Muscle of leg (tissue), 11 donors: ENCODE measurements around the gene HOXC11. TPM values are rescaled to one million over a fixed set of nuclear protein-coding genes. Genes with fewer than 3 reads are reported as not detected.

Experiments used
- DNase-seq: peaks from one replicate; pipeline ENCODE4 v3.0.0; 2013
- H3K27ac ChIP-seq: one replicate; pipeline ENCODE4 v1.5.1; 2013; ENCODE audit warnings: mild to moderate bottlenecking, low read length, control low read depth
- H3K27me3 ChIP-seq: one replicate; pipeline ENCODE4 v1.6.1; 2013; ENCODE audit warnings: low read length; ENCODE audit not compliant: control insufficient read depth, insufficient read depth
- H3K36me3 ChIP-seq: one replicate; pipeline ENCODE4 v1.6.1; 2013; ENCODE audit warnings: low read length; ENCODE audit not compliant: control insufficient read depth, insufficient read depth
- H3K4me1 ChIP-seq: one replicate; pipeline ENCODE4 v1.6.1; 2013; ENCODE audit warnings: low read length; ENCODE audit not compliant: control insufficient read depth, insufficient read depth
- H3K4me3 ChIP-seq: one replicate; pipeline ENCODE4 v1.5.1; 2013; ENCODE audit warnings: low read length, control low read depth
- H3K9me3 ChIP-seq: replicated peaks from 2 replicates; pipeline ENCODE4 v1.6.1; 2013; ENCODE audit warnings: low read depth, low read length; ENCODE audit not compliant: control insufficient read depth
- WGBS: methylation state at CpG from one replicate; pipeline ENCODE4 v1.1.5; 2013; ENCODE audit warnings: missing lambda C conversion rate; ENCODE audit not compliant: insufficient coverage; 5-methylcytosine and 5-hydroxymethylcytosine counted together
- polyA plus RNA-seq, 8 donors: library from polyadenylated mRNA; unstranded; fragments of 120-200 nt; gene quantifications; one replicate each; pipeline versions ENCODE4 v1.2.1 to v1.2.3, GENCODE V29; 2013; ENCODE audit warnings: inconsistent platforms in 1 of 8, low replicate concordance in 1 of 8; ENCODE audit not compliant: insufficient read length in 8 of 8, insufficient read depth in 1 of 8
- total RNA-seq: library from RNA; stranded (reverse); fragments of 120-200 nt; gene quantifications from one replicate; pipeline ENCODE4 v1.2.4, GENCODE V29; 2013

The HOXC11 gene
- total and polyA plus RNA-seq, 9 donors = 2.9 to 9.3 (median 7.4) TPM

DNA sequence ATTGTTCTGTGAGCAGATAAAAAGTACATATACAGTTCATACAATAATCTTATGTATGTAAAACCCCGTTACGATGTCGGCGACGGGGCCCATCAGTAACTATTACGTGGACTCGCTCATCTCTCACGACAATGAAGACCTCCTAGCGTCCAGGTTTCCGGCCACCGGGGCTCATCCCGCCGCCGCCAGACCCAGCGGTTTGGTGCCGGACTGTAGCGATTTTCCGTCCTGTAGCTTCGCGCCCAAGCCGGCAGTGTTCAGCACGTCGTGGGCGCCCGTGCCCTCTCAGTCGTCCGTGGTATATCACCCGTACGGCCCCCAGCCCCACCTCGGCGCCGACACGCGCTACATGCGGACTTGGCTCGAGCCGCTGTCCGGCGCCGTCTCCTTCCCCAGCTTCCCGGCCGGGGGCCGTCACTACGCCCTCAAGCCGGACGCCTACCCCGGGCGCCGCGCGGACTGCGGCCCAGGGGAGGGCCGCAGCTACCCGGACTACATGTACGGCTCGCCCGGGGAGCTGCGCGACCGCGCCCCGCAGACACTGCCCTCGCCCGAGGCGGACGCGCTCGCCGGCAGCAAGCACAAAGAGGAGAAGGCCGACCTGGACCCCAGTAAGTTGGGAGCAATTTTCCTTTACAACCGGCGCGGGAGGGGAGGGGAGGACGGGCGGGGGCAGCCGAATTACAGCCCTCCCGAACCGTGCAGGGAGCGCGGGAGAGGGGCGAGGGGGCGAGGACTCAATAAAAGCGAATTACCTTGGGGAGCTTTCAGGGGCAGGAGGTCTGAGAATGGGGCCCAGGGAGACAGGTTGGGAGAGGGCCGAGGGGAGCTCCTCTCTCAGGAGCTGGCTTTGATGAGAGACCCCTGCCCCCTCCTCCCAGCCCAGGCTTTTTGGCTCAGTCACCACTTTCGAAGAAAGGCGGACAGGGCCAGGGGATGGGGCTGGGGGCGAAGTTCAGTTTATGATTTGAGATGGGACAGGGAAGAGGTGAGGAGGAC lies 27.5 kb downstream of the HOXC11 start, which contains the start of gene HOXC9:
TSS of gene HOXC9 (plus strand) at position 46 of the 999 bp plus-strand sequence. CDS start at position 74, 28 bp downstream.
- no peaks in the 10 kb centered on the region for H3K9me3 ChIP-seq
- no peak for DNase-seq
- peak within 1 kb of the TSS; percentile 81 for H3K4me3 ChIP-seq
- H3K27ac ChIP-seq = peak within 1 kb of the TSS; percentile 99
- 0% methylated on average over 72 of the region's 87 CpGs for WGBS
- H3K4me1 ChIP-seq = peaks cover 79% of the 10 kb centered on the region
- H3K27me3 ChIP-seq = peaks cover 80% of the 10 kb centered on the region
- peaks cover 9% of the 10 kb centered on the region for H3K36me3 ChIP-seq

DNA sequence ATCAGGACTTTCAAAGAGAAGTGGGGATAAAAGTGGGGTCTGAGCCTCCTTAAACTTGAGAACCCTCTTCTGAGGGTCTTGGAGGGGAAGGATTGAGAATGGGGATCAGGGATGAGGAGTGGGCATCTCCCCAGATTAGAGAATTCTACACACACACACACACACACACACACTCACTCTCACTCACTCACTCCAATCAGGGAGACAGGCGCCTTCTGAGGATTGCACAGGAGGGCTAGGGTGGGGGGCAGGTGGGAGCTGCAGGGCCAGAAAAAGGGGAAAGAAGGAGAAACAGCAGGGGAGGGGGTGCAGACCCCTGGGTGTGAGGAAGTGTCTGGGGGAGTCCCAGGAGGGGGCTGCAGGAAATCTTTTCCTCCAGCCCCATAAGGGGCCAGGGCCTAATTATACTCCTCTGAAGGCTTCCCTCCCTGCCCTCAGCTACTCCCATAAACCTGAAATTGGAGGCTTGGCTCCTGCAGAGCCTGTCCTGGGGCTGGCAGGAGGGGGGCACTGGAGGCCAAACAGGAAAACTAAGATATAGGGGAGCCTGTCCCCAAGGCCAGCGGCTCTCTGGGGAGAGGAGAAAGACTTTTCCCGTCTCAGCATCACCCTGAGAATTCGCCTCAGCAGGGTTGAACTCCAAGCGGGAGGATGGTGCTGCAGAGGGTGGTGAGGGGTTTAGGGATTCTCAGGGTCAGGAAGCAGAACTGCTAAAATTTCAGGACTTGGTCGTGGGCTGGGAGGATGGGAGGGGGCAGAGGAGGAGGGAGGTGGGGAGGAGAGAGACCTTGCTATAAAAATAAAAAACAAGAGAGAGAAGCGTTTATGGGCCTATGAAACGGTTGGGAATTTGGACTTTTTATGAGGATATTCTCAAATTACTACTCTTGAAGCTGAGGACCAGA lies 28.6 kb downstream of the HOXC11 start:
- Histone ChIP-seq H3K27me3 (peaks cover 79% of the 10 kb centered on the region), H3K4me1 (peaks cover 84% of the 10 kb centered on the region), H3K27ac (peak overlapping the region; percentile 99), H3K36me3 (peaks cover 12% of the 10 kb centered on the region), H3K9me3 (no peaks in the 10 kb centered on the region), H3K4me3 (peak overlapping the region; percentile 81)
- 6% methylated on average over 5 of the region's 8 CpGs for WGBS
- no peak for DNase-seq

DNA sequence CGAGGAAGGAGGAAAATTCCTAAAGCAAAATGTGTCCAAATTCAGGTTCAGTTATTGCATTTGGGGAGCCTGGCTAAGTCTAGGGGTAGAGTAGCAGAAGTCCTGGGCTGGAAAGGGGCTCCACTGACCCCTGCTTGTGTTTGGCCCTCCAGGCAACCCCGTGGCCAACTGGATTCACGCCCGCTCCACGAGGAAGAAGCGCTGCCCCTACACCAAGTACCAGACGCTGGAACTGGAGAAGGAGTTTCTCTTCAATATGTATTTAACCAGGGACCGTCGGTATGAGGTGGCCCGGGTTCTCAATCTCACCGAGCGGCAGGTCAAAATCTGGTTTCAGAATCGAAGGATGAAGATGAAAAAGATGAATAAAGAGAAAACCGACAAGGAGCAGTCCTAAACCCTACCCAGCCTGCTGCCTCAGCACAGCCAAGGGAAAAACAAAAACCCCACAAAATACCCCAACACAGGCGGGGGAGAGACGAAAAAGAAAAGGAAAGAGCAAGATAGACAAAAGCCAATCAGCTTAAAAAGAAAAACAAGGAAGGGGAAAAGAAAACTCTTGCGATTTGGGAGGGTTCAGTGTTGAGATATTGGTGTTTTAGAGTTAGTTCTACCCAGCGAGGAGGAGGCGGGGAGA lies 29.5 kb downstream of the HOXC11 start:
- Histone ChIP-seq H3K4me3 (peak overlapping the region; percentile 81), H3K4me1 (peaks cover 84% of the 10 kb centered on the region)
- DNase-seq = no peak

DNA sequence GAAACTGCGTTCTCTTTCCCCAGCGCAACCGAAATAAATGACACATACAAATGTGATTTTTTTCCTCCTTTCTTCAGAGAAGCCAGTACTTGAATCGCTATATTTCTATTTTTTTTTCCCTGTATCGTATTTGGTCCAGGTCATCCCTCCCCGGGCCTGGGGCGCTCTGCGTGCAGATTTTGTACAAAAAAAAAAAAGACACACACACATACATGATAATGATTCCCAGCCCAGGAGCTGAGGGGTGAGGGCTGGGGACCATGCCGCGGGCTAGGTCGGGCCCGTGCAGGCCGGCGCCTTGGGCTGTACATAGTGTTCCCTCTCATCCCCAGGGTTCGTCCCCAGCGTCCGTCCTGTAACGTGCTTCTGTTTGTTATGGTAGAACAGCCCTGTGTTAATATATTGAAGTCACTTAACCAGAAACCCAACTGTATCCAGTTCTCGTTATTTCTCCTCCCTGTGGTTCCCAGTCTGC lies 30.0 kb downstream of the HOXC11 start:
- Histone ChIP-seq H3K27ac (peak overlapping the region; percentile 99), H3K9me3 (no peaks in the 10 kb centered on the region), H3K4me1 (peaks cover 82% of the 10 kb centered on the region), H3K27me3 (peaks cover 78% of the 10 kb centered on the region), H3K4me3 (peak overlapping the region; percentile 8), H3K36me3 (peaks cover 13% of the 10 kb centered on the region)
- WGBS = 51% methylated on average over 4 of the region's 19 CpGs
- no peak for DNase-seq

More for the DNA sequence above, 29.5 kb downstream of the HOXC11 start:
- Histone ChIP-seq H3K27ac (peak overlapping the region; percentile 99), H3K9me3 (no peaks in the 10 kb centered on the region), H3K36me3 (peaks cover 13% of the 10 kb centered on the region), H3K27me3 (peaks cover 80% of the 10 kb centered on the region)
- 23% methylated on average over 2 of the region's 19 CpGs for whole genome bisulfite sequencing

DNA sequence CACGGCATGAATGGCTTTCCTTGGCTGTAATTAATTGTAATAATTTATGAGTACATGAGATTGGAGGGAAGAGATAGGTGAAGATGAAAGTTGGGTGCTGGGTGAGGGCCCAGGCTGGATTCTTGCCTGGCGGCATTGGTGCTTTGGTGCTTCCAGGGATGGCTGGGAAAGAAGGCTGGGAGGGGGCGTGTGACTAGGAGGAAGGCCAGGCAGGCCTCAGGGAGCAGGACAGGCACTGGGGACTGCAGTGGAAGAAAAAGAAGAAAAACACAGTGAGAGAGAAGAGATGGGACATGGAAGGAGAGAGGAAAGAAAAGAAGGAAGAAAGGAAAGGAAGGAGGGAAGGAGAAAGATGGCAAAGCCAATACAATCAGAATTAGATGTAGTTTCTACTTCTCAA lies 30.7 kb downstream of the HOXC11 start:
- DNase-seq = no peak
- no peak overlapping the region for H3K4me3 ChIP-seq
- H3K9me3 ChIP-seq = no peaks in the 10 kb centered on the region
- 34% methylated on average over 3 of the region's 3 CpGs for WGBS
- peaks cover 81% of the 10 kb centered on the region for H3K4me1 ChIP-seq
- H3K27me3 ChIP-seq = peaks cover 77% of the 10 kb centered on the region
- peak overlapping the region; percentile 99 for H3K27ac ChIP-seq
- H3K36me3 ChIP-seq = peaks cover 13% of the 10 kb centered on the region

DNA sequence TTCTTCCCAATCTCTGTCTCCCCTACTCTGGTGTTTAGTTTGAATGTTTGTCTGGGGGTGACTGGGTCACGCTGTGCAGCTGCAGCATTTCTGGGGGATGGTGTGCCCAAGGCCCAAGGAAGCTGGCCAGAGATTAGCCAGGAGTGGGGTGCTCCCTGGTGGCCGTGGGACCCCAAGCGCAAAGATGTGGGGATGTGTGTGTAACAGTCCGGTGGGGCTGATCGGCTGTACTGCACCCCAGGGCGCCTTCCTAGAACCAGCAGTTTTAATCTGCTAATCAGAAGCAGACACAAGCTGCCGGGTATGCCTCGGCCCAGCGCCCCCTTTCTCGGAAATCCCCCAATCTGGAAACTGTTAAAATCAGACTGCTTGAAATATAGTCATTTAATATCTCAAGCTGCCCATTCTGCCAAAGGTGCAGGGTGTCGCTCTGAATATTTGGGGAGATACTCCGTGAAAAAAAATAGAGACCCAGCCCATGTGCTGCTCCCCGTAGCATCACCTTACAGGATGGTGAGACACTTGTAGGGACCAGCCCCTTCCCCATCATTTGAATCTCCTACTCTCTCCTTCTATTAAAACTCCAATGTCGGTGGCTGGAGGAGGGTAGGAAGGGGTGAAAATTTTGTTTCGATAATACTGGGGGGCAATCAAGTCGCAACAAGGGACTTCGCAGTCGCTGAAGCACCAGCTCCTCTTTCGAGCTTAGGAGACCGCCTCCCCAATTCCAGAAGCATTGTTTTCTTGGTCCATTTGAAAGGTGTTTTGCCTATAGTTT lies 31.3 kb downstream of the HOXC11 start:
- Histone ChIP-seq H3K4me1 (peaks cover 76% of the 10 kb centered on the region), H3K27ac (peak overlapping the region; percentile 99), H3K36me3 (peaks cover 13% of the 10 kb centered on the region), H3K9me3 (no peaks in the 10 kb centered on the region), H3K4me3 (no peak overlapping the region), H3K27me3 (peaks cover 73% of the 10 kb centered on the region)
- WGBS = 47% methylated on average over 2 of the region's 20 CpGs
- no peak for DNase-seq

DNA sequence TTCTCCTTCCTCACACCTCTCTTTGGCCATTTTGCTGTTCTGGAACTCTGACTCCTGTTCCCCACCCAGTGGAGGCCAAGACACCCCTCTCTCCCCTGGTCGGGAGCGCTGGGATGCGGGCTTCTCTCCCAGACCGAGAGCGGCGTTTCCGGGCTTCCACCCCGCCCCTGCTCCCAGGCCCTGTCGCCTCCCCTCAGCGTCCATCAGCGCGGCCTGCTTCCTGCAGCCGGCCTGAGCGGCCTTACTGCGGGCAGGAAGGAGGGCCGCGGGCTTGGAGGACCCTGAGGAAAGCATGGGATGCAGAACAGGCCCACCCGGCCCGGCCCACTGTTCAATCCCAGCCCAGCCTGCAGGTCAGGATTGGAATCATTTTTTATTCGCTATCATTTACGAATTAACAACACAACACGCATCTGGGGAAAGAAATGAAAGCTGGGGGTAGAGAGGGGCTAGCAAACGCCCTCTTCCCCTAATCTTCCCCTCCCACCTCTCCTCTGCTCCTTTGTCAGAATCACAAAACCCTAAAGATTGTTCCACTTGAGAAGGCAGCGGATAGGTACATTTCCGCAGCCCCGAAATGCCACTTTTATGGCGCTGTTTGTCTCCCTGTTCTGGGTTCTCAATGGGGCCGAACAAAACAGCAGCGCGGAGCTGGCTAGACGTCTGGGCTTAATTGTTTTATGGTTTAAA lies 32.1 kb downstream of the HOXC11 start:
- Histone ChIP-seq H3K27me3 (peaks cover 75% of the 10 kb centered on the region), H3K27ac (peak overlapping the region; percentile 99), H3K36me3 (peaks cover 13% of the 10 kb centered on the region), H3K4me1 (peaks cover 83% of the 10 kb centered on the region), H3K4me3 (peak overlapping the region; percentile 11), H3K9me3 (no peaks in the 10 kb centered on the region)
- WGBS = 25% methylated on average over 23 of the region's 31 CpGs
- peak; percentile 88 for DNase-seq

DNA sequence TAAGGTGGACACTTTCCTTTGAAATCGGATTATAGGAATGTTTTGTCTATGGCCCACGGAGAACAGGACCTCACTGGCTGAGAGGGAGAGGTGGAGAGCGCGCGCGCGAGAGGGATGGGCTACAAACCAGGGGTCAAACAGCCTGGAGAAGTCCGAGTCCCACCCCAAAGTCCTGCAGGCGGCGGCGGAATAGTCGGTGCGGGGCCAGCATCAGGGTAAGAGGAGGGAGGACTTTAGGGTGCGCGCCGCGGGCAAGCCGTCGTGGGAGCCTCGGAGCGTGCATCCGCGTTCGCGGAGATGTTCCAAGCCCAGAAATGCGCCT lies 32.6 kb downstream of the HOXC11 start:
- H3K36me3 ChIP-seq = peaks cover 13% of the 10 kb centered on the region
- peak overlapping the region; percentile 0 for H3K4me3 ChIP-seq
- WGBS = 19% methylated on average over 22 of the region's 26 CpGs
- peak overlapping the region; percentile 99 for H3K27ac ChIP-seq
- peaks cover 83% of the 10 kb centered on the region for H3K4me1 ChIP-seq
- peaks cover 77% of the 10 kb centered on the region for H3K27me3 ChIP-seq
- peak; percentile 47 for DNase-seq
- no peaks in the 10 kb centered on the region for H3K9me3 ChIP-seq
